HG02943 (cell line): ENCODE data around the gene EEF1AKMT1.
"Not testable (repeated sequence)": the region's sequence is repeated elsewhere in the genome, so short reads cannot be mapped to it uniquely, and the experiment has no call there.

Experiments
- ATAC-seq: cut with Tn5 transposase; IDR thresholded peaks from one replicate; pipeline ENCODE4 v1.9.1; 2021; ENCODE audit warnings: mild to moderate bottlenecking, low read depth, moderate library complexity; ENCODE audit not compliant: unreplicated experiment

The EEF1AKMT1 gene

DNA sequence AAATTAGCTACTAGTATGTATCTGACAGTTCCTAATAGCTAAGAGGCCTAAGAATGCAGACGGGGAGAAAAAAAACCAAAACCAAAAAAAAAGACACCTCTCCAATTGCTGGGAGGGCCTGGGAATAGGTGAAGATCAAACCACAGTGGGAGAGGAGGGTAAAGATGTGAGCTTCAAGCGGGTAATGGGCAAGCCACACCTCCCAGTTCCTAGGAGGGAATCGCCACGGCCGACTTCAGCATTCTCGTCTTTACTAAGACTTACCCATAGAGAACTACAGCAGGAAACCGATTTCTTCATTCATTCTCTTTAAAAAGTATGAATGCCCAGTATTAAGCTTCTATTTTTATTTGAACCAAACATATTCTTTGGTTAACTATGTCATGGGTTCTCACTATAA is 5.6 kb upstream of the EEF1AKMT1 start:
- no peak for ATAC-seq

DNA sequence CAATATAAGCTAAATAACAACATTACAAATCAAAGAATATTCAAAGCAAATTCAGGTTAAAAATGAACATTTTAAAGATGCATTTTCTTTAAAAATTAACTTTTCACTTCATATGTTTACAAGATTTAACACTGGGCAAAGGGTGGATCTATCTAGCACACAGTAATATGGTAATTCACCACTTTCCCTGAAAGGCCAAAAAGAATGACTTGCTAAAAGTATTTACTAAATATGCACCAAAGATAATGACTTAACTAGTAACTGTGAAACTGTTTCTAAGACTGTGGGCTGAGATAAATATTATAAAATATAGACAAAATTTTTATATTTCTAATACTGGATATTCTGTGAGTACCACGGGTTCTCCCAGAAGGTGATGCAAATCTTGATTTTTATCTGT is 4.5 kb upstream of the EEF1AKMT1 start:
- no peak for ATAC-seq

DNA sequence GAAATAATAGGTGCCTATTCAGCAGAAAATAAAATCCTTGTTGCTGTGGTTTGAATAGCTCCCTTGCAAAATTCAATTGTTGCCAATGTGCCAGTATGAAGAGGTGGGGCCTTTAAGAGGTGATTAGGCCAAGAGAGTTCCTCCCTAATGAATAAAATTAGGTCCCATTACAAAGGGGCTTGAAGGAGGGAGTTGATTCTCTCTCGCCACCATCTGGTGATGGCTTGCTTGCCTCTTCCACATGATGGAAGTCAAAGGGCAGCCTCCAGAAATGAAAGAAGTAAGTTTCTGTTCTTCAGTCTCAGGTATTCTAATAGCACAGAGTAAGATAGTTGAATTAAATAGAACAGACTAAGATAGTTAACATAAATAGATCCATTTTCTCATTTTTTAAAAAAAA is 3.0 kb upstream of the EEF1AKMT1 start:
- no peak for ATAC-seq

DNA sequence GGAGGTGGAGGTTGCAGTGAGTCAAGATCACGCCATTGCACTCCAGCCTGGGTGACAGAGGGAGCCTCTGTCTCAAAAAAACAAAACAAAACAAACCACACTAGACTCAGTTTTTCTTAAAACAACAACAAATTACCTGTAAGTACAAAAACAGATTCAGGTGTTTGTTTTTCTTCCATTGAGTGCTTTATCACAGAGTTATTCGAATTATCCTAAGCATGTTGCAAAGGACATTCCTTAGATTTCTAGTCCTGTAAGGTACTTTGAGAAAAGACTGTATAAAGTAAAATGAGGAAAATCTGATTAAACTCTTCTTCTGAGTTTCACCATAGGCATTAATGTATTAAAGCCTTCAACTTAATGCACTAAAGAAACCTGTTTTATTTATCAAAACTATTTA is 2.2 kb upstream of the EEF1AKMT1 start:
- no peak for ATAC-seq

DNA sequence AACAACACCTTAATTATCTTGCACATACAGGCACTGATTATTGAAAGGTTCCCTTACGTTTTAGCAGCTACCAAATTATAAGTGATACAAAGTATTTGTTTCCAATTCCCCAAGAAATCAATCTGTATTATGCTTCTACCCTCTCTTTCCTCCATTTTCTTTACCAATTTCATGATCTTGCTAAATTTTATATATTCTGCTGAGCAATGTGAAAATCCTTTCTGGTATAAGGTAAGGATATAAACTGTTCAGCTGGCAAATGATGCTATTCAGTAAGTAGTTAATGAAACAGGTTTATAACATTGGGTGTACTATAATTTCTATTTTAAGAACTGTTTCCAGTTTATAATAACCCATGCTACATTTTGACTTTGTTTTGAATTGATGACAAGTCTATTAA is 985 bp upstream of the EEF1AKMT1 start:
- ATAC-seq, result no peak

DNA sequence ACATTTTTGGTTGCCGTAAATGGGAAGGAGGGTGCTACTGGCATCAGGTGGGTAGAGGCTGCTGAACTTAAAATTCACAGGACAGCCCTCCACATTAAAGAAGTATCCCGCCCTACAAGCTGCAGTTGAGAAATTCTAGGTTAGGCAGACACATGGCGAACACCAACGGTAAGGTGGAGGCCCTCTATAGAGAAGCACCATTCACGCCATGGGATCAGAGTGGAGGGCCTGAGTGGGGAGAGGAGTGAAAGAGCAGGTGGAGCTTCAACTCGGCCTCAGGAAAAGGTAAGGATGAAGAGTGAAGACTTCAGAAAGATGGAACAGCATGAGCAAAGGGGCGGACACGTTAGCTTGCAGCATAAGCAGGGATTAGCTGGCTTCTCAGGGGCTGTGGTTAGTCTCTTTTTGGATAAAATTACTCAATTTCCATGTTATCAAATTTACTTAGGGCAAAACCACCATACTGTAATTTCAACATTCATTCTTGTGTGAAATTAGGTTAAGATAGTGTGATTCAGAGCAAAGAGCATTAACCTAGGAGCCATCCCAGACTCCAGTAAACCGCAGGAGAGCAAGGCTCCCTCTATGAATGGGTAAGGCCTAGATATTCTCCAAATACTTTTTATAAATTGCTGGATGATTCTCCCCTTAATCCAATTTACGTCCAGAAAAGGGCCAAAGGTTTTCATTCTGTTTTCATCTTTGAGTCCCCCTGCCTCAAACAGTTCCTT is 1.2 kb downstream of the EEF1AKMT1 start:
- no peak for ATAC-seq

- no peak for ATAC-seq
Measured at GRCh38 chr13:20769834-20770233, 3.9 kb downstream of the EEF1AKMT1 start.

GRCh38 chr13:20769091-20769490 is 4.7 kb downstream of the EEF1AKMT1 start:
- no peak for ATAC-seq

- no peak for ATAC-seq
Measured at GRCh38 chr13:20767309-20767943, 6.3 kb downstream of the EEF1AKMT1 start.

DNA sequence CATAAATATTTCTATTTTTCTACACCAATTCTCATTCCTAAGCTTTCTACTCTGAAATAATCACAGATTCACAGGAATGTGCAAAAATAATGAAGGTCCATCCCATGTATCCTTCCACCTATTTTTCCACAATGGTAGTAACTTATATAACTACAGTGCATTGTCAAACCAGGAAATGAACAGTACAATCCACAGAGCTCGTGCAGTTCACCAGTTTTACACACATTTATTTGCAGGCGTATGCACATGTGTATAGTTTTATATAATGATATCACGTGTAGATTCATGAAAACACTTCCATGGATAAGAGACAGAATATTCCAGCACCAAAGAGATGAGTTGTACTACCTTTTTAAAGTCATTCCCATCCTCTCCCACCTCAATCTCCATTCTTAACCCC is 12.9 kb downstream of the EEF1AKMT1 start:
- no peak for ATAC-seq

DNA sequence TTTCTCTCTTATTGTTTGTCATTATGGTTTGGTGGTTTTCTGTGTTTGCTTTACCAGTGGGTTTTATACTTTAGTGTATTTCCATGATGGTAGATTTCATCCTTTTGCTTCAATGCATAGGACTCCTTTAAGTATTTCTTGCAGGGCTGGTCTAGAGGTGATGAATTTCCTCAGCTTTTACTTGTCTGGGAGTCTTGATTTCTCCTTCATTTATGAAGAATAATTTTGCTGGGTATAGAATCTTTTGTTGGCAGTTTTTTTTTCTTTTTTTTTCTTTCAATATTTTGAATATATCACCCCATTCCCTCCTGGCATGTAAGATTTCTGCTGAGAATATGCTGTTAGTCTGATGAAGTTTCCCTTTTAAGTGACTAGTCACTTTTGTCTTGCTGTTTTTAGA is 19.8 kb downstream of the EEF1AKMT1 start:
- no peak for ATAC-seq

DNA sequence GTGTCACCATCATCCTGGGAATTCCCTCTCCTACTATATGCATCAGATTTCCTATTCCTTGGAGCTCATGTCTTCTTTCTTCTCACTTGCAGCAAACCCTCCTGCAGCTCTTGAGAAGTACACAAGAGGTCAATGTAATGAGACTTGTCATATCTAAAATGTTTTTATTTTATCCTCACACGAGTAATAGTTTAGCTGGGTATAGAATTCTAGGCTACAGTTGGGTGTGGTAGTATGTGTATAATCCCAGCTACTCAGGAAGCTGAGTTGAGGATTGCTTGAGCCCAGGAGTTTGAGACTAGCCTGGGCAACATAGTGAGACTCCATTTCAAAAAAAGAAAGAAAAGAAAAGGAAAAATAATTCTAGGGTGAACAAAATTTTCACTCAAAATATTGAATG is 24.4 kb downstream of the EEF1AKMT1 start:
- ATAC-seq, result no peak

GRCh38 chr13:20743830-20744404 is 29.8 kb downstream of the EEF1AKMT1 start:
- ATAC-seq, result not testable (repeated sequence)

GRCh38 chr13:20740021-20740420 is 33.7 kb downstream of the EEF1AKMT1 start:
- no peak for ATAC-seq

- ATAC-seq, result no peak
Measured at GRCh38 chr13:20738616-20739015, 35.1 kb downstream of the EEF1AKMT1 start.

DNA sequence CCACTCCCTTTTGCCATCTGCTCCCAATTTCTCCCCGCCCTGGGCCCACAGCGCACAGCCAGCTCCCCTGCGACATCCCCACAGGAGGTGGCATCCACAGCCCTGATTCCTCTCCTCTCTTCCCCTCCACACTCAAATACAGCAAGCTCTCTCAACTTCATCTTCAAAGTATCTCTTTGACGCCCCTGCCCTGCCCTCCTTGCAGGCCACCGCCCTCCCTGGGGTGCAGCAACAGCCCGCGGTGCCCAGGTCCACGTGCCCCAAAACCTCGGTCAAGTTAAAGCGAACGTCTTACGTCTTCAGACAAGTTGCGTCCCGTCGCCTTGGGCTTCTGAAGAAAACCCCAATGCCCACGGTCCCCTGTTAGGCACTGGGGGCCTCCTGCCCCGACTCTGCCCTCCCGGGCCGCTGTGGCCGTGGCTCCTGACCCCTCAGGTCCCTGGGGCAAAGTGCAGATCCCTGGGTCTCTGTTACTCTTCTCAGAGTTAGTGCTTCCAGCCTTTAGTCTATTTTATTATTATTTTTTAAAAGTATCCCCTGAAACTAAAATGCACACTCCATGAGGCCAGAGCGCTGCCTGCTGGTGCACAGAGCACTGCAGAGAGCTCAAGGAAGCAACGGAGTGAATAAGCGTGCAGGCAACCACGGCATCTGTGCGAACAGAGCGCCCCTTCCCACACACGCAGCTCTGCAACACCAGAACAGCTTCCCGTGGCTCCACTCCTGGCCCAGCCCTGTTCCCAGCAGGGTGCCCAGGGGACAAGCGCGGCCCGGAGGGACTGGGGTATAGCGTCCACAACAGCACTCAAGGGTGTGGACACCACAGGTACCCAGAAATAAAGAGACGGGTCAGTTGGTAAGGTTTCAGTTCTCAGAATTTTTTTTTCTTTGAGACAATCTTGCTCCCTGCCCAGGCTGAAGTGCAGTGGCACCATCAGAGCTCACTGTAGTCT is 43.9 kb downstream of the EEF1AKMT1 start:
- no peak for ATAC-seq

DNA sequence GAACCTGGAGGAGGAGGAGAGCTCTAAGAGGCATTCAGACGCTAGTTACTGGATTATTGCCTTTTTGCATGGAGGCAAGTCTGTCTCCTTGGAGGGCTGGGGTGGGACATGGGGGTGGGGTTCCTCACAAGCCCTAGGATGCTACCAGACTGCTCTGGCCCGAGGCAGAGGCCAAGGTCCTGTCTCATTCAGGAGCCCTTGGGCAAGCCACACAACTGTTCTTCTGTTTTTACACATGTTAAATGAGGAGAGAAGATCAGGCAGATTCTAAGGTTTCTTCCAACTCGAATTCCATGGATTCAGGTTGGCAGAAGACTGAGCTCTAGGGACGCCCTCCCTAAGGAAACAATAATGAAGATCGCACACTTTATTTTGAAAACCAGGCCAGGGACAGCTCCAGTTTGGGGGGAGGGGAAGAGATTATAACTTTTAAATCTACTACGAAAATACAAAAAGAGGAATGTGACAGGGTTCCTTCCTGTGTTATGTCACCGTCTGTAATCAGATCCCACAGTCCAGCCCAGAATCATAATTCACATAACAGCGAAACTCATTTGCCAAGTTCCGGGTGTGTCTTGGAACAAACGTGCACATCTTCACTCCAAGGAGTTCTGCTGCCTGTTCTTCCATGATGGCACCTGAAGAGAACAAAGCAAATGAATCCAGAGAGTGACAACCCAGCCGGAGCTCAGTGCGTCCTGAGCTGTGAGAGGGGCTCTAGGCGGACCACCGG is 45.0 kb downstream of the EEF1AKMT1 start:
- ATAC-seq, result no peak

DNA sequence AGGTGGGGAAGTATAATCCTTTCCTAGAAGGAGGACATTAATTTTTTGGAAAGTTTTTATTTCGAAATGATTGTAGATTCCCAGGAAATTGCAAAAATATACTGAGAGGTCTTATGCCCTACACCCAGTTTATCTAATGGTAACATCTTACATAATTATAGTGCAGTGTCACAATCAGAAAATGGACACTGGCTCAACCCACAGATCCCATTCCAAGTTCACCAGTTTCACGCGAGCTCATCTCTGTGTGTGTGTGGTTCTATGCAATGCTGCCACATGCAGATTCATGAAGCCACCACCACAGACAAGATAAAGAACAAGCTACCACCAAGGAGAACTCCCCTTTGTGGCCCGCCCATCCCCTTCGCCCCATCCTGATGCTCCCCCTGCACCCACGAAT is 45.9 kb downstream of the EEF1AKMT1 start:
- ATAC-seq, result no peak

- no peak for ATAC-seq
Measured at GRCh38 chr13:20721454-20722357, 52.1 kb downstream of the EEF1AKMT1 start.
